ENCODE measurements around the gene PPP1R13B.

The PPP1R13B gene

DNA sequence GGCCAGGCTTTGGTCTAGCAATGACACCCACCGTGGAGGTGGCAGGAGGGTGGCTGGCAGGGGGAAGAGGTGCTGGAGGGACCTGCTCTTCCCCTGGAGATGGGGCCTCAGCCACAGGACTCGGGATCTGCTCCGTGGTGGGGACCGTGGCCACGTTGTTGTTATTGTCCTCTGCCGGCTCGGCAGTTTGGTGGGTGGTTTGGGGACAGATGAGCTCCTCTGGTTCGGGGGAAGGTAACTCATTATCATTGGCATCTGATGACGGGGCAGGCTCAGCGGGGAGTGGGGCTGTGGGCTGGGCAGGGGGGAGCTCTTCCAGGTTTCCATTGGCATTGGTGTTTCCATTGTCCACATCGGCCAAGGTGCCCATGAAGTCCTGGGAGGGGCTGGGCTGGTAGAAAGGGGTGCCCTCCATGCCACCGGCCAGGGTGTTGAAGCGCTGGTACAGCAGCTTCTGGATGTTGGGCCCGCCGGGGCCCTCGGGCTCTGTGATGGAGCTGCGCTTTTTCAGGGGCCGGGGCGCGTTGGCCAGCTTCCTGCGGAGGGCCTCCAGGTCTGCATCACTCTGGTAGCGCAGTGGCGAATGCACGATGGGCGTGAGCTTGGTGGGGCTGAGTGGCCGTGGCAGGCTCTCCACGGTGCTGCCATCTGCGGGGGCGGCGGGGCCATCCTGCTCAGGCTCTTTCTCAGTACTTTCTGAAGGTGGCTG is 107.4 kb downstream of the PPP1R13B start:
- DNase-seq: no peak

DNA sequence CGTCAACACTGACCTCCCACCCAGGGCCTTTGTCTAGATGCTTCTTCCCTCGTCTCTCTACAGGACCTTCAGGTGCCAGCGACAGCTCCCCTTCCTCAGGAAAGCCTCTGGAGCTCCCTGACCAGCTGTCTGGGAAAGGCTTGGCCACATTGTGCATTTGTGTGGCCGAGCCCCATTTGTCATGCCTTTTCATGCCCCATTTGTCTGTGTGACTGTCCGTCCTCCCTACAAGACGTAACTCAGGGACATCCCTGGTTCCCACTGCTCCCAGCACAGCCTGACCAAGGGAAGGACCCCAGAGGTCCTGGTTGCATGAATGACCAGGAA is 107.9 kb downstream of the PPP1R13B start:
- DNase-seq: no peak

DNA sequence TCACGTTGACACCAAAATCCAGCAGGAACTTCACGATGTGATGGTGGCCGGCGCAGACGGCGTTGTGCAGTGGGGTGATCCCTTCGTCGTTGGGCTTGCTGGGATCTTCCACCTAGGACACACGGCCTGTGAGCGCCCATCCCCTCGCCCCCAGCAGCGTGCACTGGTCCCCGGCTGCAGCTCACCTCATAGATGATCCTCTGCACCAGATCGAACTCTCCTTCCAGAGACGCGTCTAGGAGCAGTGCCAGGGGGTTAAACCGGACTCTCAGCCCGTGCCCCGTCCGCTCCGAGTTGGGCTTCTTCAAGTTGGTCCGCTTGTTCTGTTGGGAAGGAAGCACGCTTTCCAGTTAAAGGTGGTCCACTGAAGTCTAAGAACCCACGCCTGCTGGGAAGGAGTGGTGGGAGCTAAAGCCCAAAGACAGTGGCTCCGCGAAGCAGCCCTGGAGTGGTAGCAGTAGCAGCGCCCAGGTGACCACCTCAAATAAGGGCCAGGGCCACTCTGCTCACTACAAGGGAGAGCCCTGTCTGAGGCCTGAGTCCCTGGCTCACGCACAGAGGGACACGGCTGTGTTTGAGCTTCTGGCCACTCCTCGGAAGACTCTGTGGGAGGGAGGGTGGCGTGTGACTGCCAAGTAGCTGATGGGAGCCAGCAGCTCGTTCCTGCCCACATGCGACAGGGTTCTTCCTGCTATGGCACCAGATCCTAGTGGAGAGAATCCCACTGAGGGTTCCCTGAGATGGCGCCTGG is 108.5 kb downstream of the PPP1R13B start:
- no peak for DNase-seq

DNA sequence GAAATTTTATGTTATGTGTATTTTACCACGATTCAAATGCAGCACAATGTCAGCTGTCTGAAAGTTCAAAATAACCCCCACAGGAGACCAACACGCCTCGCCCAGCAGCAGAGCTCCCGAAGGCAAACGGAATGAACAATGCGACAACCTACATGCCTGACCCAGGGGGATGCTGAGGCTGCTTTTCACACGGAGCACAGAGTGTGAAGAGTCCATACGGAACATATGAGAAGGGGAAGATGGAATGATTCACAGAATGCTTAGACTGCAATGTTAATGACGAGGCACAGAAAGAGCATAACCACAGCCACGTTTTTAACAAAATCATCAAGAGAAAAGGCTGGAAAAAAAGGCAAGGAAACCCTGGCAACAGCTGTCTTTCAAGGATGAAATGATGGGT is 109.2 kb downstream of the PPP1R13B start:
- no peak for DNase-seq

DNA sequence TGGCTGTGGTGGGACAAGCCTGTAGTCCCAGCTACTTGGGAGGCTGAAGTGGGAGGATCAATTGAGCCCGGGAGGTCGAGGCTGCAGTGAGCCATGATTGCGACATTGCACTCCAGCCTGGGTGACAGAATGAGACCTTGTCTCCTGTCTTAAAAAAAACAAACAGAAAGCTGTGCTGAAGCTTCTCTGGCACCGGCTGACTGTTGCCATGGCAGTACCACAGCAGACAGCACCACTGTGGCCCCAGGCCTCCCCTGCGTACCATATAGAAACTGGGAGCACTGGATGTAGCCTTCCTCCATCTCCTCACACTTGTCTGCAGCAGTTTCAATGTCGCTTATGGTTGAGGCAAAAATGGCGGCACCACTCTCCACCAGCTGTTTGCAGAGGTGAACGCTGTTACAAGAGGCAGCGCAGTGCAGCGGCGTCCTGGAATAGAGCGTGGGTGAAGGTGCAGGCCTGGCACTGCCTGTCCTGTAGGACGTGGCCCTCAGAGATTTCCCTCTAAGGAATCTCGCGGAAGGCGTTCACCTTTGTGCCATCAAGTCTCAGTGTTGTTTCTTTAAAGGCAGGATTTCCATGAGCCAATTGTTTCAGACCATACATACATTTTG is 109.8 kb downstream of the PPP1R13B start:
- no peak for DNase-seq

DNA sequence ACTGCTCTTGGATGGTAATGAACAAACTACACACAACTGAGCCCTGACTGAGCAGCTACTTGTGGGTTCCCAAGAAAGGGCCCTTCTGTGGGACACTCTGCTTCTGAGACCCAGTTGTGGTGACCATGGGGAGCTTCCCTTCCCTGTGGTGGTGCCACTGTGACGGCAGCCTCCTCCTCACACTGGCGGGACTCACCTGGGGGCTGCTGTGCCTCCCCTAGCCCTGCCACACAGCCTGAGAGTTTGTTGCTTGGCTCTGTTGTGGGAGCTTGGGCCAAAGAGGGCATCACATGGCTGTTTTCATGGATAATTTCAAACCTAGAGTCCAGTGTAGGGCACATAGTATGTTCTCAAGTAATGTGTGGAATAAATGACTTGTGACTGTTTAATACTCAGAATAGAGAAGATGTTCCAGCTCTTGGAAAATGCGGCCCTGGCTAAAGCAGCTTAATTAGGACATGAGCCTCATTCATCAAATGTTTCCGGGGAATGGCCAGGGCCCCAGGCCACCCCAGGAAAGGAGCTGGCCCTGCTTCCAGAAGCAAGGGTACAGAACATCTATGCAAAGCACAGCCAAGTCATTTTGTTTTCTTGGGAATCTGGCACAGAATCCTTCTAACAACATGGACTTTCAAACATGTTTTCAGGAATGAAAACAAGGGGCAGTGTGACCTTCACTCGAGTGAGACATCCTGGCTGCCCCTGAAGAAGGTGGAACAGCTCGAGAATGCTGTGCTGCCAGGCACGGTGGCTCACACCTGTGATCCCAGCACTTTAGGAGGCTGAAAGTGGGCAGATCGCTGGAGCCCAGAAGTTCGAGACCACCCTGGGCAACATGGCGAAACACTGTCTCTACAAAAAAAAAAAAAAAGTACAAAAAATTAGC is 110.6 kb downstream of the PPP1R13B start:
- no peak for DNase-seq

DNA sequence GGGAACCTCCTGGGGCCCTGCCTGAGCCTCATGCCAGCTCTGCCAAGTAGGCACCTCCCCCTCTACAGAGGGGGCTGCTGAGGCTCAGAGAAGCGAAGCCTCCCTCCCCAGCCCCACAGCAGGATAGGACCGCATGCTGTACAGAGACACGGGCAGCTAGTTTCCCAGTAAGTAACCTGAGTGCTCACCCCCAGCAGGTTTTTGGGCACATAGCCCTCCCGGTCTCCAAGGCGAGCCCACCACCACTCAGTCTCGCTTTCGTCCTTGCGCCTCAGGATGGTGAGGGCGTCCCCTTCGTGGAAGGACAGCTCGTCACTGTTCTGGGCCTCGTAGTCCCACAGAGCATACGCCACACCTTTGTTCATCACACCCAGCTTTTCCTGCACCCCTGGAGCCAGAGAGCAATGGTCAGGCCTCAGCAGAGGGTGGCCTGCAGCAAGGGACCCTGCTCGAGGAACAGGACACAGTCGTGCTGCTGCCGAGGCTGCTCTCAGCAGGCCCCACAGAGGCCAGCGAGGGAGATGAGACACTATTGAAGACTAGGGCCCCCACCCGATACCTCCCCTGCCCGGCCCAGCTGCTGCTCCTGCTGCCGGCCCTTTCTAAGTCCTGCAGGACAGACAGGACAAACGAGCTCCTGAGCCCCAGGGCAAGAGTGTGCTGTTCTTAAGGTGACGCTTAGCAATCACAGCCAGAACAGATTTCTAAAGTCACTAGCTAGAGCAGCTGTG is 111.4 kb downstream of the PPP1R13B start:
- DNase-seq: no peak

DNA sequence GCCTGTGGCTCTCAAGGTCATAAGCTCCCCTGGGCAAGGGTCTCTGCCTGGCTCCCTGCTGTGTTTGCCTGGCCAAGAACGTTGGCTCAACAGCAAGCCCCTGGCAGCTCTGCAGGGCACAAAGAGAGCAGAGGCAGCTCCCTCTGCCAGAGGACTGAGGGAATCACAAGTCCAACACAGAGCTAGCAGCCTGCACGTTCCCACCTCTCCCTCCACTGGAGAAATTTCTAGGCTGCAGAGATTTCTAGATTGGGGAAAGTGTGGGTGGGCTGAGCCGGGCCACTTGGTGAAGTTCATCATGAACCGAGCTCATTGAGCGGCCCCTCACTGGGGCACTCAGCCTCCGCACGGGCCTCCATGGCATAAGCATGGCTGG is 111.9 kb downstream of the PPP1R13B start:
- DNase-seq: no peak

DNA sequence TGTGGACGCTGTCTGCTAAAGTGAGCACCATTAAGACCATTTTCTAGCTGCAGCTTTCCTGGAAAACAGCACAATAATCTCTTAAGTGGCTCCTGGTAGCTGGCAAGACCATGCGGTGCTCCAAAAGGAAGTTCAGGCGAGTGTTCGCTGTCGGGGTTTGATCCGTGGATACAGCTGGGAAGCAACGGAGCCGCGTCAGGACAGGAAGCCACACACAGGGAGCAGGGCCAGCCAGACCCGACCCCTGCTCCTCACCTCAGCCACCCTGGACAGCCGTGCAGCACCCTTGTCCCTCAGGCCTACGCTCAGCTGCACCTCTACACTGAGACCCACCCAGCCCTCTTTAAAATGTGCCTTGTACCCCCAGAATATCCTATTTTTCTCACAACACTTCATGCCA is 112.4 kb downstream of the PPP1R13B start:
- DNase-seq: no peak

DNA sequence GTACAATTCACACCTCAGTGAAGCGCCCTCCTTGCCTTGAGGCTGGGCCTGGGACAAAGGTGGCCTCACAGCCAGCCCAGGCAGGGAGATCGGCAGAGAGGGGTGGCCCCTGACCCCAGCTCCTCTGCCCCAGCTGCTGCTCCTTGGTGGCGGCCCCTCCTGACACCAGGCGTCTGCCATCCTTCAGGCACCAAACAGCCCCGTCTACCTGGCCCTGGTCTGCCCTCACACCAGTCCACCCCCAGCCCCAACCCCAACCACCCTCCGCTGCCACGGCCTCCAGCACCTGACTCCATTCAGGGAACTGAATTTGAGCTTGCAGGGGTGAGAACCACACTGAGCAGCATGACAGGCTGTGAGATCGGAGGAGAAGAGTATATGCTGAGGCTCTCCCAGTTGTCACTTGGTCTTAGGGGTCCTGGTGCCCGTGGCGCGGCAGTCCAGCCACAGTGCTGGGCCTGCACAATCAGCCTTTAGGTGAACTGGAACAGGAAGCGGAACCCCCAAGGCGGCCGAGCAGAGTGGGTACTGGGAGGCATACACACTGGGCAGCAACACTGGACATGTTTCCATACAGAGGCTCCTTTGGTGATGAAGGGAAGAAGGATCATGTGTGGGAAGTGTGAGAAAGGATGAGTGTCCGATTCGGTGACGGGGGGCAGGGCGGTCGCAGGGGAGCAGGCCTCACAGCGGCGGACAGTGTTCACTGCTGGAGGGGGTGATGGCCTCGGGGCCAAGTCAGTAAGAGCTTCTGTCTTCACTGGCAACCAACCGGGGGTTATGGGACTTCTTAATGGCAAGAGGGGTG is 113.1 kb downstream of the PPP1R13B start:
- no peak for DNase-seq

DNA sequence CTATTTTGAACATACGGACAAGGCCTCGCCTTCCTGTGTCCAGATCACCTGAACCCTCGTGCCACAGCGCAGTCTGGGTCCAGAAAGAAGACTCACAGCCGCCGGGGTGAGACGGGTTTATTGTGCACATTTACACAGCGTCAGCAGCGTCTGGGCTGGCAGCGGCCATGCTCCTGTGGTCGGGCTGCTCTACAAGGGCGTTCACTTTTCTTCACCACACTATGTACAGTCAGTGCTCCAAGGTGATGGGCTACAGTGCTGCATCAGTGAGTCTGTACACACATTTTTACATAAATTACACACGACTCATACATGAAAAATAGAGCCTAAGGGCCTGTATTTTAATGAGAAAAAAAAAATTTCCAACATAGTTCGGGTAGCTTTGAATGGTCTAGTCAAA is 113.7 kb downstream of the PPP1R13B start:
- no peak for DNase-seq

DNA sequence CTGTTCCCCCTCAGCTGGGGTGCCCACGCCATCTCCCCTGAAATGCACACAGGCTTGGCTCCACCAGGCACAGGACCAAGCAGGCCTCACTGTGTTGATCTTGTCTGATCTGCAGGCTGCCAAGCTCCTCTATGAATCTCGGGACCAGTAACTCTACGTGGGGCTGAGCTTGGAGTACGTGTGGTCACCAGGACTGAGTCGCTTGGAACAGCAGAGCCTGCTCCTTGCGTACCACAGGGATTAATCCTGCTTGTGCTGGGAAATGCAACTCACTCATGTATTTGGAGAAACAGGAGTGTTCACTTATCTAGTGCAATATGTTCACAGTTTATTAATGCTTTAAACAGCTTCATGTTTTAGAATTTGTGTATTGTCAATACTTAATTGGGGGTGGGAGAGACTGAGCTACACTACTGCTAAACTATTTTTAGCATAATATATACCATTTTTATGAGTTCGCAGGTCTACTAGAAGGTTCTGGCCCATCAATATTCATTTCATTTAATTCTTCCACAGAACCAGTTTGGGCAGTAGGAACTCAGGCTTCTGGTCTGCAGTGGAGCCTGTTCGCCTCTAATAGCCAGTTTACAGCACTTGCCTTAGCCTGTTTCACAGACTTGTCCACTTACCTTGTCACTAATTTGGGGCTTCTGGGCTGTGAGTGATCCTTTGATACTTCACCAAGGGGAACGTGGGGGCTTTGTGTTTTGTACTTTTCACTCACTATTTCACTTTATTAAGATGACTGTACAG is 114.3 kb downstream of the PPP1R13B start:
- DNase-seq: no peak

DNA sequence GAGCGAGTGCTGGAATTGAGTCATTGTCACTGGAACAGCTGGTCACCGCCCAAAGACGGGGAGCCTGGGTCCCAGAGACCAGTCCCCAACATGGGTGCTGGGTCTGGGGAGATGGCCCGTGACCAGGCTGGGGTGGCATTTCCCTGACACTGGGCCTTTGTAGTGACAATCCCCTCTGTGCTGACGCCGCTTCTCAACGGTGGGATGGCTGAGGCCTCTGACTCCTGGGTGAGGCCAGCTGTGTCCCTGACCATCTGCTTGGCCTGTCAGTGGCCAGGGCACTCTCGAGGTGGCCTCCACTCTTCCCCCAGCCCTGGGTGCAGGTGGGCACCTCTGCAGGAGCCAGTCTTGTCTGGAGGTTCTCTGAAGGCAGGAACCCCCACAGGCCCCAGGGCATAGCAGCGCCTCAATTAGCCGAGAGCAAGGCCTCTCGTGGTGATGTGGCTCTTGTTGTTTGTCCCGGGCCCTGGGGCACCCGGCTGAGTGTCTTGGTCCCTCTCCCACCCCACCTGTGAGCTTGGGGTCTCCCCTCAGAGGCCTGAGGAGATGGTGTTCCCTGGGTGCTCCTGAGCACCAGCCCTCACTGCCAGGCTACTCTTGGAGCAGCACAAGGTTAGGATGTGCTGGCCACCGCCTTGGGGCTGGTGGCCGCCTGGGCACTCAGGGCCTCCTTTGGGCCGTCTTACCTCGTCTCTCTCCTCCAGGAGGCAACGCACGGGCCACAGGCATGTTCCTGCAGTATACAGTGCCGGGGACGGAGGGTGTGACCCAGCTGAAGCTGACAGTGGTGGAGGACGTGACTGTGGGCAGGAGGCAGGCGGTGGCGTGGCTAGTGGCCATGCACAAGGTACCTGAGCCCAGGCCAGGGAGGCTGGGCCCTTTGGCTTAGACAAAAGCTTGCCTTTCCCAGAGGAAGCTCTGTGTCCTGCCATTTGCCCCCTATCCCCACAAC is 115.2 kb downstream of the PPP1R13B start:
- no peak for DNase-seq

DNA sequence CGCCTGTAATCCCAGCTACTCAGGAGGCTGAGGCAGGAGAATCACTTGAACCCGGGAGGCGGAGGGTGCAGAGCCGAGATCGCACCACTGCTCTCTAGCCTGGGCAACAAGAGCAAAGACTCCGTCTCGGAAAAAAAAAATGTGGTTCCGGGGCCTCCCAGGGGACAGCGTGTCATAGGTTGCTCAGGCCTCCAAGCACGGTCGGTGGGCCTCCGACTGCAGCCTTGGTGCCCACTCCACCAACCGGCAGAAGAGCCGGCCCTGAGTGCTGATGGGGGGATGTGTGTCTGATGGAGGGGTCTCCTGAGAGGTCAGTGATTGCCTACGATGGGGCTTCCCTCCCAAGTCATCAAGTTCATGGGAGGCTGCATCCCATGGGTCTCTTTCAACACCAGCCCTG is 115.9 kb downstream of the PPP1R13B start:
- no peak for DNase-seq

DNA sequence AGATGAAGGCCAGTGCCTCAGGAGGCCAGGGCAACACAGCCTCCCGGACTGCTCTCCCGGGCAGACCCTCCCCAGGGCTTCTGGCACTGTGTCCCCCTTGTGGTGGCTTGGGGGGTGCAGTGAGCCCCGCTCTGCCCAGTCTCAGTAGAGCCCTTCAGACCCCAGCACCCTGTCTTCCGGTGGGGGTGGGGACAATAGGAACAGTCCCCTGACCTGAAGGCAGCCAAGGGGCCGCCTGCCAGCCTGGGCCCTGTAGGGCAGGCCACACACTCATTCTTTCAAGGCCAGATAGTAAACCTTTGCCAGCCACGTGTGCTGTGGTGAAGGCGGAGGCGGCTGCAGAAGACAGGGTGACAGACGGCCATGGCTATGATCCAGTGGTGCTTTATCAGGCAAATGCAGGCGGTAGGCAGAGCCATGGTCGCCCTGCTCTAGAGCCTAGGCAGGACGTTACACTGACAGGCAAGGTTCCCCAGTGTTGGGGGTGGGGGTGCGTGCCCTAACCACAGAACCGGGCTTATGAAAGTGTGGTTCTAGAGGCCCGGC is 116.8 kb downstream of the PPP1R13B start:
- no peak for DNase-seq

DNA sequence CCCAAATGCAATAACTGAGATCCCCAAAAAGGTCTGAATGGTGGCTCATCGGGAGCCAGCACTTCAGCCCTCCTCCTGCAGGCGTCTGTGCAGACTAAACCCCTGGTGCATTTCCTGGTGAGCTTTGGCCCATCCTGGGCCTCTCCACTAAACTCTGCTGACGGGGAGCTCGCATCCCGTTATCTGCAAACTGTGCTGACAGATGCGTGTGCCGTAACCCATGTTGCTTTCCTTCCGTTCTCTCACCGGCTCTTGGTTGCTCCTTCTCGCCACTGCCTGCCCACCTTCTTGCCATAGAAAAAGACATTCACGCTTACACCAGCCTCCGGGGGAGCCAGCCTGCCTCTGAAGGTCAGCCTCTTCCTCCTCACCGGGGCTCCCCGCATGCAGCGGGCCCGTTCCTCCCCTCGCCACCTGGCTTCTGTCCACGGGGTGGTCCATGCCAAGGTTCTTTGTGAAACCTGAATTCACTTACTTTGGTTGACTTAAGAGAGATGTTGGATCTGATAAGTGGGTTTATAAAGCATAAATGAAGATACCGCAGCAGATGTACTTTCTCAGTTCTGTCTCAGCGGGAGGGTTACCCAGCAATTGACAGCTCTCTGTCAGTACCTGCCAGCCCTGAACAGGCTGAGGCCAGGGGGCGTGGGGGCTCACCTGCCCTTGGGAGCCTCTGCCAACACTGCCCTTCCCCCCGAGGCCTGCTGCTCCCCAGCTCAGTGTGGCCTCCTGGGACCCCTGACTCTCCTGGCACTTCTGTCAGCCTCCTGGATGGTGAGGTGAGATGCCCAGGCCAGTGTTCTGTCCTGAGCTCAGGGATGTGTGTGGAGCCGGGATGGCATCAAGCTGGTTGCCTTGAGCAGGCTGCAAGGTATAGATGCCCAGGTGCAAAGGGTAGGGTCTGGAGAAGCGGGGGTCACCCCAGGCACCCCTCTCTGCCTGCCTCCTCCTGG is 117.6 kb downstream of the PPP1R13B start:
- DNase-seq: no peak

DNA sequence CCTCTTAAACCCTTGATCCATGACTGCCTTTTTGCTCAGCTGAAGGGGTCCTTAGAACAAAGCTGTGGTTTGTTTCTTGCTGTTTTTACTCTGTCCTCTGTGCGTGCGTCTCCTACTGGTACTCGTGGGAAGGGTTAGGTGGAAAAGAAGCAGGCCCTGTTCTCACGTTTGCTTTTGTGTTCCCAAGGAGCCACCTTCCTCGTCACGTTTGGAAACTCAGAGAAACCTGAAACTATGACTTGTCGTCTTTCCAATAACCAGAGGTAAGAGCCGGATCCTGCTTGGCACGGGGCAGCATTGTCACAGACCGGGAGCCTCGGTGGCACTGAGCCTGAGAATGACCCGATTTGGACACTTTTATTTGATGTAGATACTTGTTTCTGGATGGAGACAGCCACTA is 118.7 kb downstream of the PPP1R13B start:
- DNase-seq: no peak

DNA sequence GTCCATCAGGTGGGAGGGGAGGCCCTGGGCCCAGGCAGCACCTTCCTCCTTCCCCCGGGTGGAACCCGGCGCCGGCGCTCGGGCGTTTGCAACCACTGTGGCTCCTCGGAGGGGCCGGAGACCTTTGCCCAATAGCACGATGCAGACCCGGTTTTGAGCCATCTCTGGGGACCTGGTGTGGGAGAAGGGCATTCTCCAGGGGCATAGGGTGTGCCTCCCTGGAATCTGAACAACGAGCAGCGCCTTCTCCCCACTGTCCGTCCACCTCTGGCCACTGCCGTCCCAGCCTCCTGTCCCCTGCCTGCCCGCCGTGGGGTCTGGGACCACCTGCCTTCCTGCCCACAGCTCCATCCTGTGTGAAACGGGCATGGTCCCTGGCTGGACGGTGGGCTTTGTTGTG is 119.2 kb downstream of the PPP1R13B start:
- DNase-seq: no peak

Data from CD4-positive, alpha-beta T cell treated with Interleukin-1 beta for 1 hour (primary cell).